Measurements from ENCODE around the gene HSPA4.

DNA sequence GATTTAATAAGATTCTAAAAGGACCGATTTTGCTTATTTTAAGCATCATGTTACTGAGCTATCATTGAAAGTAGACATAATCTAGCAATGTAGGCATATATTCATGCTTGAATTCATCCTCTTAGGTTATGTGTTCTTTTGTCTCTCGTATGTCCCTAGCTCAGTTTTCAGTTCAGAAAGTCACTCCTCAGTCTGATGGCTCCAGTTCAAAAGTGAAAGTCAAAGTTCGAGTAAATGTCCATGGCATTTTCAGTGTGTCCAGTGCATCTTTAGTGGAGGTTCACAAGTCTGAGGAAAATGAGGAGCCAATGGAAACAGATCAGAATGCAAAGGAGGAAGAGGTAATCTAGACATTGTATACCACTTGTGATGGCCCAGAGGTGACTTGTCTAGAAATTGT, 39.2 kb downstream of the HSPA4 start:
- TF ChIP-seq, protein P1, sequence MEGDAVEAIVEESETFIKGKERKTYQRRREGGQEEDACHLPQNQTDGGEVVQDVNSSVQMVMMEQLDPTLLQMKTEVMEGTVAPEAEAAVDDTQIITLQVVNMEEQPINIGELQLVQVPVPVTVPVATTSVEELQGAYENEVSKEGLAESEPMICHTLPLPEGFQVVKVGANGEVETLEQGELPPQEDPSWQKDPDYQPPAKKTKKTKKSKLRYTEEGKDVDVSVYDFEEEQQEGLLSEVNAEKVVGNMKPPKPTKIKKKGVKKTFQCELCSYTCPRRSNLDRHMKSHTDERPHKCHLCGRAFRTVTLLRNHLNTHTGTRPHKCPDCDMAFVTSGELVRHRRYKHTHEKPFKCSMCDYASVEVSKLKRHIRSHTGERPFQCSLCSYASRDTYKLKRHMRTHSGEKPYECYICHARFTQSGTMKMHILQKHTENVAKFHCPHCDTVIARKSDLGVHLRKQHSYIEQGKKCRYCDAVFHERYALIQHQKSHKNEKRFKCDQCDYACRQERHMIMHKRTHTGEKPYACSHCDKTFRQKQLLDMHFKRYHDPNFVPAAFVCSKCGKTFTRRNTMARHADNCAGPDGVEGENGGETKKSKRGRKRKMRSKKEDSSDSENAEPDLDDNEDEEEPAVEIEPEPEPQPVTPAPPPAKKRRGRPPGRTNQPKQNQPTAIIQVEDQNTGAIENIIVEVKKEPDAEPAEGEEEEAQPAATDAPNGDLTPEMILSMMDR (IDR thresholded peaks at IDR 0.05) = no peak
- TF ChIP-seq POLR2A (IDR thresholded peaks at IDR 0.05) (no peak), POLR2AphosphoS5 (IDR thresholded peaks at IDR 0.05; ENCODE audit: insufficient read depth in 1 of 2, low read depth in 1 of 2) (no peak)

All from vagina (tissue), 2 donors.